Measurements from ENCODE around the gene ZBTB45.
"Not testable (repeated sequence)": the region's sequence is repeated elsewhere in the genome, so short reads cannot be mapped to it uniquely, and the experiment has no call there.

The ZBTB45 gene

DNA sequence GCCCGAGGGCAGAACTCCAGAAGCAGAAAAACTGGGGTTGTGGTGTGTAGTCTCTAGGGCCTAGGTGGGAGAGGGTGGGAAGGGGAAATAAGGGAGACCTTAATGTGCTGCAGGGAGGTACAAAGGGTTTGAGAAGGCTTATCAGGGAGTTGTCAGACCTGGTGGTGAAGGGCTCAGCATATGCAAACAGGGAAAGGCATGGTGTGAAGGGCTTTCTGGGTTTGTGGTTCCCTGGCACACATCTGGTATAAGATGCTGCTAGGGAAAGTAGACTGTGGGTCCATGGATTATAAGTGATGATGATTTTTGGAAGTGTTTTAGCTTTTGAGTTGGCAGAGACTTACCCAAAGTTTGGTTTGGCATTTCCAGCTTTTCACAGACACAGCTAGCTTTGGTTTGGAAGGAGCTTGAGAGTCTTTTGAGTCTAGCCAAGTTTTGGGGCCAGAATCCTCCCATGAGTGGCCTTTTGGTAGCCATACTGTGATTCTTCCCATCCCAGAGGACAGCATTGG is 26.5 kb upstream of the ZBTB45 start:
- H3K4me3 ChIP-seq (ENCODE audit: low read depth, low read length): peak overlapping the region; percentile 88
- in situ Hi-C loops (cut with HindIII; ENCODE audit: low pct_ligation_motif_present, low sequenced_read_pairs): no loop called here
- no peaks in the 10 kb centered on the region for H3K27me3 ChIP-seq (replicated peaks)
- DNase-seq: no peak
- H3K27ac ChIP-seq: no peak overlapping the region
- peaks cover 39% of the 10 kb centered on the region for H3K36me3 ChIP-seq (replicated peaks)
- TF ChIP-seq, protein P1, sequence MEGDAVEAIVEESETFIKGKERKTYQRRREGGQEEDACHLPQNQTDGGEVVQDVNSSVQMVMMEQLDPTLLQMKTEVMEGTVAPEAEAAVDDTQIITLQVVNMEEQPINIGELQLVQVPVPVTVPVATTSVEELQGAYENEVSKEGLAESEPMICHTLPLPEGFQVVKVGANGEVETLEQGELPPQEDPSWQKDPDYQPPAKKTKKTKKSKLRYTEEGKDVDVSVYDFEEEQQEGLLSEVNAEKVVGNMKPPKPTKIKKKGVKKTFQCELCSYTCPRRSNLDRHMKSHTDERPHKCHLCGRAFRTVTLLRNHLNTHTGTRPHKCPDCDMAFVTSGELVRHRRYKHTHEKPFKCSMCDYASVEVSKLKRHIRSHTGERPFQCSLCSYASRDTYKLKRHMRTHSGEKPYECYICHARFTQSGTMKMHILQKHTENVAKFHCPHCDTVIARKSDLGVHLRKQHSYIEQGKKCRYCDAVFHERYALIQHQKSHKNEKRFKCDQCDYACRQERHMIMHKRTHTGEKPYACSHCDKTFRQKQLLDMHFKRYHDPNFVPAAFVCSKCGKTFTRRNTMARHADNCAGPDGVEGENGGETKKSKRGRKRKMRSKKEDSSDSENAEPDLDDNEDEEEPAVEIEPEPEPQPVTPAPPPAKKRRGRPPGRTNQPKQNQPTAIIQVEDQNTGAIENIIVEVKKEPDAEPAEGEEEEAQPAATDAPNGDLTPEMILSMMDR (IDR thresholded peaks at IDR 0.05; ENCODE audit: low read depth, low read length, missing control alignments): no peak

DNA sequence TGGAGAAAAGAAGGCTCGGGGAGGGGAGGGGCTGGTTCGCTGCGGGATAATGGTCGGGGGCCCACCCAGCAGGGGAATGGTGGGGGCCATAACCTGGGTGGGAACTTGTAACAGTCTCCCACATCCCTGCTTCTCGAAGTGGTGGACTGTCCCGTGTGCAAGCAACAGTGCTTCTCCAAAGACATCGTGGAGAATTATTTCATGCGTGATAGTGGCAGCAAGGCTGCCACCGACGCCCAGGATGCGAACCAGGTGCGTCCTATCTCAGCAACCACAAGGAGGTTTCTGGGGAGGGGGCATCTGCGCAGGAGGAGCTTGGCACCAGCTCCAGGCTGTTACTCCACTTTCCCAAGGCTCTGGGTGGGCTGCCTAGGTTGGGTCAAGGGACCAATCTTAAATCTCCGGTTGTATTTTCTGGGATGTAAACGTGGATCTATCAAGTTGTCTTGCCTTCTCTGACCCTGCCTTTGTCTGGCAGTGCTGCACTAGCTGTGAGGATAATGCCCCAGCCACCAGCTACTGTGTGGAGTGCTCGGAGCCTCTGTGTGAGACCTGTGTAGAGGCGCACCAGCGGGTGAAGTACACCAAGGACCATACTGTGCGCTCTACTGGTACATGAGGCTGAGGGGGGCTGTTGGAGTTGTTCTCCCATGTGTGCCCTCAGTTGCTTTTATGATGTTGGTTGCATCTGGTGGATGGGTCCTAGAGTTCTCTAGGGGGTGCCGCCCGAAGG is 25.8 kb upstream of the ZBTB45 start:
- DNase-seq: no peak
- Histone ChIP-seq H3K27ac (peak overlapping the region; percentile 85), H3K36me3 (replicated peaks) (peaks cover 32% of the 10 kb centered on the region), H3K4me3 (ENCODE audit: low read depth, low read length) (peak overlapping the region; percentile 88), H3K27me3 (replicated peaks) (no peaks in the 10 kb centered on the region)
- TF ChIP-seq, protein P1 (IDR thresholded peaks at IDR 0.05; ENCODE audit: low read depth, low read length, missing control alignments): no peak
- in situ Hi-C loops (cut with HindIII; ENCODE audit: low pct_ligation_motif_present, low sequenced_read_pairs): no loop called here

DNA sequence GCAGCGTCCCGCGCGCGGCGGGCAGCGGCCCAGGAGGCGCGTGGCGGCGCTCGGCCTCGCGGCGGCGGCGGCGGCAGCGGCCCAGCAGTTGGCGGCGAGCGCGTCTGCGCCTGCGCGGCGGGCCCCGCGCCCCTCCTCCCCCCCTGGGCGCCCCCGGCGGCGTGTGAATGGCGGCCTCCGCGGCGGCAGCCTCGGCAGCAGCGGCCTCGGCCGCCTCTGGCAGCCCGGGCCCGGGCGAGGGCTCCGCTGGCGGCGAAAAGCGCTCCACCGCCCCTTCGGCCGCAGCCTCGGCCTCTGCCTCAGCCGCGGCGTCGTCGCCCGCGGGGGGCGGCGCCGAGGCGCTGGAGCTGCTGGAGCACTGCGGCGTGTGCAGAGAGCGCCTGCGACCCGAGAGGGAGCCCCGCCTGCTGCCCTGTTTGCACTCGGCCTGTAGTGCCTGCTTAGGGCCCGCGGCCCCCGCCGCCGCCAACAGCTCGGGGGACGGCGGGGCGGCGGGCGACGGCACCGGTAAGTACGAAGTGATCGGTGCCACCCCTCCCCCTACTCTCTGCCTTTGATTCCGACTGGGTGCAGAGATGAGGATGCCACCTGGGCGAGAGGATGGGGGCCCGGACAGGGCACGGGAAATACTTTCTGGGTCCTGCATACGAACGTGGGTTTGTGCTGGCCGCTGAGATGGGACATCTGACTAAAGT is 25.1 kb upstream of the ZBTB45 start:
- H3K36me3 ChIP-seq (replicated peaks): peaks cover 25% of the 10 kb centered on the region
- peak overlapping the region; percentile 85 for H3K27ac ChIP-seq
- no peak for DNase-seq
- TF ChIP-seq, protein P1 (IDR thresholded peaks at IDR 0.05; ENCODE audit: low read depth, low read length, missing control alignments): no peak
- in situ Hi-C loops (cut with HindIII; ENCODE audit: low pct_ligation_motif_present, low sequenced_read_pairs): no loop called here
- no peaks in the 10 kb centered on the region for H3K27me3 ChIP-seq (replicated peaks)
- peak overlapping the region; percentile 88 for H3K4me3 ChIP-seq (ENCODE audit: low read depth, low read length)

DNA sequence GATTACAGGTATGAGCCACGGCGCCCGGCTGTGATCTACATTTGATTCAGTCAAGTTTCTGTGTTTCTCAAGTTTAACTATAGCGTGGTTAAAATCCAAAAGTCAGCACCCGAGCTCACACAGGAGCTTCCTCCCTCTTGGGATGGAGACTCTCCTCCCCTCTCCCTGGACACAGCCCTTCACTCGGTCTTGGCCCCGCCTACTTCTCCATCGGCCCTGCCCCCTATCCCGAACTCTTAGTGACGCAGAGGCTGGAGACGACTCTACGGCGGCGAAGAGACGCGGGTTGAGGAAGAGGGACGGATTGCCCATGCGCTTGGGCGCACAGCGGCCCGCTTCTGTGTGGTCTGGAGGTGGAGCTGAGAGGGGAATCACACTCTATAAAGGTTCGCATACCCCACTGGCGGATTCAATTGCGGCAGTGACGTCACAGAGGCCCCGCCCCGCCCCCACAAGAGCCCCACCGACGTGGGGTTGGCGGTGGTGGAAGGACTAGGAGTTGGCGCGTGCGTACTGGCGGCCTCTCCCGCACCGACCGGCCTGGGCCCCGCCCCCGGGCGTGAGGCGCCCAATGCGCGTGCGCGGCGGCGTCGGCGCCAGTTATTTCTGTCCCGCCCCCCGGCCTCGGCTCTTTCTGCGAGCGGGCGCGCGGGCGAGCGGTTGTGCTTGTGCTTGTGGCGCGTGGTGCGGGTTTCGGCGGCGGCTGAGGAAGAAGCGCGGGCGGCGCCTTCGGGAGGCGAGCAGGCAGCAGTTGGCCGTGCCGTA is 24.4 kb upstream of the ZBTB45 start, which contains the start of gene TRIM28:
Gene TRIM28 (plus strand): TSS at position 239 of the 765 bp plus-strand sequence. CDS start 694 bp downstream, outside the sequence.
- peak; percentile 98 for DNase-seq
- Histone ChIP-seq H3K36me3 (replicated peaks) (peaks cover 18% of the 10 kb centered on the region), H3K27me3 (replicated peaks) (no peaks in the 10 kb centered on the region), H3K4me3 (ENCODE audit: low read depth, low read length) (peak within 1 kb of the TSS; percentile 88), H3K27ac (peak within 1 kb of the TSS; percentile 85)
- in situ Hi-C loops (cut with HindIII; ENCODE audit: low pct_ligation_motif_present, low sequenced_read_pairs): no loop called here
- TF ChIP-seq, protein P1 (IDR thresholded peaks at IDR 0.05; ENCODE audit: low read depth, low read length, missing control alignments): no peak

DNA sequence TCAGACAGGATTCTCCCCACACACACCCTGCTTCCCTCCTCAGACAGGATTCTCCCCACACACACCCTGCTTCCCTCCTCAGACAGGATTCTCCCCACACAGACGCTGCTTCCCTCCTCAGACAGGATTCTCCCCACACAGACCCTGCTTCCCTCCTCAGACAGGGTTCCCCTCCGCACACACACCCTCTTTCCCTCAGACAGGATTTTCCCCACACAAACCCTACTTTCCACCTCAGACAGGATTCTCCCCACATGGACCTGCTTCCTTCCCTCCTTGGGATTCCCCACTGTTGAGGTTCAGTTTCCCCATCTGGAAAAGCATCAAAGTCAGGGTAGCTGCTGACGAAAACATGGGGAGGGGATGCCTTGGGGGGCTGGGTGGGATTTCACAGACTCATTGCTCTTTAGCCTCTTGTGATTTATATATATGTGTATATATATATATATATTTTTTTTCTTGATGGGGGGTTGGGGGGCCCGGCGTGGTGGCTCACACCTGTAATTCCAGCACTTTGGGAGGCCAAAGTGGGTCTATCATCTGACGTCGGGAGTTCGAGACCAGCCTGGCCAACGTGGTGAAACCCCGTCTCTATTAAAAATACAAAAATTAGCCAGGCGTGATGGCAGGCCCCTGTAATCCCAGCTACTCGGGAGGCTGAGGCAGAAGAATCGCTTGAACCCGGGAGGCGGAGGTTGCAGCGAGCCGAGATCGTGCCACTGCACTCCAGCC is 23.2 kb upstream of the ZBTB45 start:
- not testable (repeated sequence) for H3K4me3 ChIP-seq (ENCODE audit: low read depth, low read length)

DNA sequence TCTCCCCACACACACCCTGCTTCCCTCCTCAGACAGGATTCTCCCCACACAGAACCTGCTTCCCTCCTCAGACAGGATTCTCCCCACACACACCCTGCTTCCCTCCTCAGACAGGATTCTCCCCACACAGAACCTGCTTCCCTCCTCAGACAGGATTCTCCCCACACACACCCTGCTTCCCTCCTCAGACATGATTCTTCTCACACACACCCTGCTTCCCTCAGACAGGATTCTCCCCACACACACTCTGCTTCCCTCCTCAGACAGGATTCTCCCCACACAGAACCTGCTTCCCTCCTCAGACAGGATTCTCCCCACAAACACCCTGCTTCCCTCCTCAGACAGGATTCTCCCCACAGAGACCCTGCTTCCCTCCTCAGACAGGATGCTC is 19.6 kb upstream of the ZBTB45 start:
- H3K4me3 ChIP-seq (ENCODE audit: low read depth, low read length); H3K36me3 ChIP-seq (replicated peaks); H3K27ac ChIP-seq; DNase-seq; in situ Hi-C loops (cut with HindIII; ENCODE audit: low pct_ligation_motif_present, low sequenced_read_pairs); H3K27me3 ChIP-seq (replicated peaks): not testable (repeated sequence)

More for the DNA sequence above, 23.2 kb upstream of the ZBTB45 start:
- in situ Hi-C loops (cut with HindIII; ENCODE audit: low pct_ligation_motif_present, low sequenced_read_pairs); H3K27ac ChIP-seq; DNase-seq; H3K36me3 ChIP-seq (replicated peaks); H3K27me3 ChIP-seq (replicated peaks): not testable (repeated sequence)
